Testis (tissue), 3 donors: ENCODE data around the gene PLOD2. TPM values are rescaled to one million over a fixed set of nuclear protein-coding genes. Genes with fewer than 3 reads are reported as not detected.

Experiments
- DNase-seq: peaks from one replicate; pipeline ENCODE4 v3.0.0-alpha.2; 2019
- H3K27ac ChIP-seq, 2 donors: fragments of 200-600 bp; sonication (generic); one replicate each; pipeline ENCODE4 v1.5.1; 2019
- H3K27me3 ChIP-seq: fragments of 200-600 bp; sonication (generic); one replicate; pipeline ENCODE4 v1.5.1; 2019
- H3K36me3 ChIP-seq: fragments of 200-600 bp; sonication (generic); one replicate; pipeline ENCODE4 v1.5.1; 2017; ENCODE audit warnings: low read depth; ENCODE audit errors: missing control alignments
- H3K4me1 ChIP-seq: fragments of 200-600 bp; sonication (generic); one replicate; pipeline ENCODE4 v1.5.1; 2019
- H3K4me3 ChIP-seq, 2 donors: fragments of 200-600 bp; sonication (generic); one replicate each; pipeline ENCODE4 v1.5.1; 2017 to 2019
- H3K9me3 ChIP-seq: fragments of 200-600 bp; sonication (generic); one replicate; pipeline ENCODE4 v1.5.1; 2017
- POLR2A ChIP-seq: fragments of 450-650 bp; IDR thresholded peaks from one replicate; pipeline ENCODE4 v1.6.1; 2017; ENCODE audit warnings: antibody characterized with exemption, mild to moderate bottlenecking, moderate library complexity
- WGBS, 2 donors: methylation state at CpG; one replicate each; pipeline ENCODE4 v1.1.5; 2018; 5-methylcytosine and 5-hydroxymethylcytosine counted together
- intact Hi-C: fragments of 100-400 bp; cut with DNase I; formaldehyde crosslinking; loops from one replicate; pipeline ENCODE4 v1.15.1; 2023; ENCODE audit warnings: low total_unique reads
- polyA plus RNA-seq: library from polyadenylated mRNA; stranded (reverse); fragments of 350-450 nt; fragmentation: Illumina TruSeq; extraction: RNeasy Lipid Tissue Mini Kit (QIAGEN cat#74804); gene quantifications from one replicate; pipeline ENCODE4 v1.2.3, GENCODE V29; 2014; ENCODE audit warnings: low read depth, low replicate concordance; ENCODE audit not compliant: insufficient read depth
- total RNA-seq, 2 donors: library from RNA; depleted of rRNA; stranded (reverse); fragments of >200 nt; gene quantifications; one replicate each; pipeline ENCODE4 v1.2.3, GENCODE V29; 2016
- TF ChIP-seq, protein P1 (sequence below), 3 experiments: fragments of 450-650 bp in 2 of 3; fragments of 200-600 bp in 1 of 3; sonication (generic) in 1 of 3; IDR thresholded peaks; one replicate each; pipeline ENCODE4 v1.5.1; 2016 to 2019; ENCODE audit warnings: antibody characterized with exemption in 3 of 3, mild to moderate bottlenecking in 2 of 3, moderate library complexity in 1 of 3

The PLOD2 gene
- total and polyA plus RNA-seq, 3 donors from 2014 or later, result 9.9 to 20.9 (median 13.4) TPM

DNA sequence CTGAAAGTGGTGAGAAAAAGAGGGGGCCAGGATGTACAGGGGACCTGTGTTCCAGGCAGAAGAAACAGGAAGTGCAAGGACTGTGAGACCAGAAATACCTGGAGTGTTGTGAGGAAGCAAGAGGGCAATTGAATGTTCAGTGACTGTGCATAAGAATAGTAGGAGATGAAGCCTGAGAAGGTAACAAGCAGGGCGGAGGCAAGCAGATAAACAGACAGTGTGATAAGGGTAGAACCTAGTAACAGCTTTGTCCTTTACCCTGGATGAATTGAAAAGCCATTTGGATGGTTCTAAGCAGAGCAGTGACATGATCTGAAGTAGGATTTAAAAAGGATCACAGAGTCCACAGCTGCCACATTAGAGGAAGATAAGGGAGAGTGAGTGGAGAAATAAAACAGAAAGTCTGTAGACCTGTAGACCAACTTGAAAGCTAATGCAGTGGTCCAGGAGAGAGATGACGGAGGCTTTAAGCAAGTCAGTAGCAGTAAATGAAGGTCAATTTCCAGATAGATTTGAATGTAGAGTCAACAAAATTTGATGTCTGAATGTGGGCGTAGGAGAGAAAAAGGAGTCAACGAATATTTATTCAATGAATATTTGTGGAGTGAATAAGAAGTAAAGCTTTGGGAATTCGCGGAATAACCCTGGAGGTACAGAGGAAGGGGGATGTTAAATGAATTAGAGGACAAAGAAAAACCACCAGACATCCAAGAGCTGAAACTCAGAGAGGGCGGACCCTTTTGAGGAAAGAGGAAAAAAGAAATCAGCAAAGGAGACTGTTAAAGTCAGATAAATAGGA lies 4.2 kb upstream of the PLOD2 start:
- H3K4me3 ChIP-seq, result no peak overlapping the region
- no peaks in the 10 kb centered on the region for H3K9me3 ChIP-seq
- H3K36me3 ChIP-seq, result no peaks in the 10 kb centered on the region
- DNase-seq, result no peak
- intact Hi-C loops, result no loop called here
- H3K4me1 ChIP-seq, result no peaks in the 10 kb centered on the region
- 90 to 93% methylated on average over 7 of the region's 7 CpGs for WGBS, 2 donors
- no peaks in the 10 kb centered on the region for H3K27me3 ChIP-seq
- no peak overlapping the region for H3K27ac ChIP-seq
- no peak for TF ChIP-seq POLR2A
- TF ChIP-seq, protein P1, sequence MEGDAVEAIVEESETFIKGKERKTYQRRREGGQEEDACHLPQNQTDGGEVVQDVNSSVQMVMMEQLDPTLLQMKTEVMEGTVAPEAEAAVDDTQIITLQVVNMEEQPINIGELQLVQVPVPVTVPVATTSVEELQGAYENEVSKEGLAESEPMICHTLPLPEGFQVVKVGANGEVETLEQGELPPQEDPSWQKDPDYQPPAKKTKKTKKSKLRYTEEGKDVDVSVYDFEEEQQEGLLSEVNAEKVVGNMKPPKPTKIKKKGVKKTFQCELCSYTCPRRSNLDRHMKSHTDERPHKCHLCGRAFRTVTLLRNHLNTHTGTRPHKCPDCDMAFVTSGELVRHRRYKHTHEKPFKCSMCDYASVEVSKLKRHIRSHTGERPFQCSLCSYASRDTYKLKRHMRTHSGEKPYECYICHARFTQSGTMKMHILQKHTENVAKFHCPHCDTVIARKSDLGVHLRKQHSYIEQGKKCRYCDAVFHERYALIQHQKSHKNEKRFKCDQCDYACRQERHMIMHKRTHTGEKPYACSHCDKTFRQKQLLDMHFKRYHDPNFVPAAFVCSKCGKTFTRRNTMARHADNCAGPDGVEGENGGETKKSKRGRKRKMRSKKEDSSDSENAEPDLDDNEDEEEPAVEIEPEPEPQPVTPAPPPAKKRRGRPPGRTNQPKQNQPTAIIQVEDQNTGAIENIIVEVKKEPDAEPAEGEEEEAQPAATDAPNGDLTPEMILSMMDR (IDR thresholded peaks at IDR 0.05), result no peak

DNA sequence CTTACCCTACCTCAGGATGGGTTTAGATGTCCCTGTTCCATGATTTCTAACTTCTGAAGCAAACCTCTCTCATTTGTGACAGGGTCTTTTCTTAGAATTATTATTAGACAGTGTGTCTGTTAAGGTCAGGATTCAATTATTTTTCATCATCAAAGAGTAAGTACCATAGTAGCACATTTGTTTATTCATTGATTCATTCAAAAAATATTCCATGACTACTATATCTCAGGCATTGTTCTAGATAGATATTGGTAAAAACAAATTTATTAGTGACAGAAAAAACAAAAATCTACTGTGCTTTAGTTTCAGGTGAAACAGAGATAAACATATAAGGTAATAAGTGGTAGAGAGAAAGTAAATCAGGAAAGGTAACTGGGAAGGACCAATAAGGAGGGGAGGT lies 3.5 kb upstream of the PLOD2 start:
- no peaks in the 10 kb centered on the region for H3K9me3 ChIP-seq
- no peak overlapping the region for H3K27ac ChIP-seq
- no peaks in the 10 kb centered on the region for H3K27me3 ChIP-seq
- TF ChIP-seq, protein P1 (IDR thresholded peaks at IDR 0.05), result no peak
- no peak for TF ChIP-seq POLR2A
- intact Hi-C loops, result no loop called here
- DNase-seq, result no peak
- H3K36me3 ChIP-seq, result no peaks in the 10 kb centered on the region
- H3K4me3 ChIP-seq, result no peak overlapping the region
- H3K4me1 ChIP-seq, result no peaks in the 10 kb centered on the region

DNA sequence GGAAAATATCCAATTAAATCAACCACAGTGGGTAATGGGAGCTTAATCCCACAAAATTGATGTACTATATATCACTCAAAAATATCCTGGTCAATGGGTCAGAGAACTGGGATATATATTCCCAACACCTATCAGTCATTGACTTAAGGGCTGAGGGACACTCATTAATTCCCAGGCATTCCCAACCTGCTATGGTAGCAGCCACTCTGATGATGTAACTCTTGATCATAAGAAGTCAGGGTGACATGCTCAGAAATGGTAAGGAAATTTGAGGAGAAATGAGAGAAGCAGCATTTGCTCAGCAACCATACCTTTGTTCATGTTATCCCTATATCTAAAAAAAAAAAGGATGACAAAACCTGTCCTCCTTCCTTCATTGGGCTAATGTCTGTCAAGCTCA lies 3.1 kb upstream of the PLOD2 start:
- TF ChIP-seq, protein P1 (IDR thresholded peaks at IDR 0.05), result no peak
- no peak for TF ChIP-seq POLR2A
- Histone ChIP-seq H3K9me3 (no peaks in the 10 kb centered on the region), H3K27ac (no peak overlapping the region), H3K27me3 (no peaks in the 10 kb centered on the region), H3K4me3 (no peak overlapping the region), H3K36me3 (no peaks in the 10 kb centered on the region), H3K4me1 (no peaks in the 10 kb centered on the region)
- intact Hi-C loops, result no loop called here
- DNase-seq, result no peak

DNA sequence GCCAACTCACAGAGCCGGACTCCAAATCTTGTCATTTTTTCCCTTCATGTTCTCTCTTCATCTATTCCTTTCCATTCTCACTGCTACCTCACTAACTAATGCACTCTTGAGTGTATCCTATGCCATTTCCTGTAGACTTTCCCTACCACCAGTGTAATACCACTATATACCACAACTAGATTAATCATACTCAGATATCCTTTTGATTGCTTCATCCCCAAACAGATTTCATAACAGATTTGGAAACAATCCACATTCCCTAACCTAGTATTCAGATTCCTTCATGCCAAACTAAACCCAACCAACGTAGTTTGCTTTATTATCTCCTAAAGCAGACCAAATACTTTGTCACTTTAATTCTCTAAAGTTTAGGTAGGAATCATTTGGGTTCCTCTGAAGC lies 2.6 kb upstream of the PLOD2 start:
- DNase-seq, result no peak
- intact Hi-C loops, result no loop called here
- Histone ChIP-seq H3K36me3 (no peaks in the 10 kb centered on the region), H3K4me1 (no peaks in the 10 kb centered on the region), H3K27me3 (no peaks in the 10 kb centered on the region), H3K9me3 (no peaks in the 10 kb centered on the region), H3K27ac (no peak overlapping the region), H3K4me3 (no peak overlapping the region)
- TF ChIP-seq, protein P1 (IDR thresholded peaks at IDR 0.05), result no peak
- no peak for TF ChIP-seq POLR2A
- WGBS, 2 donors, result 82 to 87% methylated on average over 2 of the region's 2 CpGs

DNA sequence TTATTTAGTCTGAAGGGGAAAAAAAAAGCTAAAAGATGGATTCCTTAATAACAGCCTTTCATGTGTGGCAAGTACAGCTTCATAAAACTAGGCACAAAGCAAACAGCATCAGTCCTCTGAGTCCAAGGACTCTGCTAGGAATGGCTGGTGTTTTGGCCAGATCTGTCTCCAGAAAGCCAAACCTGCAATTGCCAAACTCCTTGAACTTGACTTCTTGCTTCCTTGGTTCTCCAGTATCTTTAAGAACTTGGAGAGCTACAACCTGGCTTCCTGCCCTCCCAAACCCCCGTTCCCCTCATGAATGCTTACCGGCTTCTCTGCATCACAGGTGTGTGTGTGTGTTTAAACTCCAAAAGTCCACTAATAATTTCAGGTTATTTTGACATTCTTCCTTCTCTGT lies 1.6 kb upstream of the PLOD2 start:
- no peaks in the 10 kb centered on the region for H3K36me3 ChIP-seq
- intact Hi-C loops, result no loop called here
- TF ChIP-seq, protein P1 (IDR thresholded peaks at IDR 0.05), result no peak
- no peak for TF ChIP-seq POLR2A
- H3K27ac ChIP-seq, result no peak overlapping the region
- no peak for DNase-seq
- 42 to 58% methylated on average over 2 of the region's 2 CpGs for WGBS, 2 donors
- no peak overlapping the region for H3K4me3 ChIP-seq
- H3K4me1 ChIP-seq, result no peaks in the 10 kb centered on the region
- no peaks in the 10 kb centered on the region for H3K9me3 ChIP-seq
- no peaks in the 10 kb centered on the region for H3K27me3 ChIP-seq
